Ovary (tissue), 9 donors: Measurements from ENCODE around the gene ANKMY1. TPM values are rescaled to one million over a fixed set of nuclear protein-coding genes. Genes with fewer than 3 reads are reported as not detected.

Experiments used
- DNase-seq, 5 donors: peaks; one replicate each; pipeline ENCODE4 v3.0.0-alpha.2; 2019 to 2020
- H3K27ac ChIP-seq, 2 donors: fragments of 200-600 bp; one replicate each; pipeline versions ENCODE4 v1.5.1 to v1.8.0; 2019 to 2022
- H3K27me3 ChIP-seq: fragments of 200-600 bp; one replicate; pipeline ENCODE4 v1.8.0; 2022
- H3K36me3 ChIP-seq: fragments of 200-600 bp; sonication (generic); one replicate; pipeline ENCODE4 v1.5.1; 2019
- H3K4me1 ChIP-seq: one replicate; pipeline ENCODE4 v1.8.1; 2013; ENCODE audit warnings: mild to moderate bottlenecking, moderate library complexity; ENCODE audit not compliant: insufficient read depth
- H3K4me3 ChIP-seq: fragments of 200-600 bp; sonication (generic); one replicate; pipeline ENCODE4 v1.5.1; 2017
- H3K9me3 ChIP-seq, 2 donors: fragments of 200-600 bp in 1 of 2; sonication (generic) in 1 of 2; one replicate each; pipeline versions ENCODE4 v1.5.1 to v1.8.1; 2013 to 2019; ENCODE audit warnings: mild to moderate bottlenecking in 1 of 2, moderate library complexity in 1 of 2
- CTCF ChIP-seq, 3 donors: fragments of 450-650 bp in 2 of 3; fragments of 200-600 bp in 1 of 3; IDR thresholded peaks; one replicate each; pipeline versions ENCODE4 v1.5.1 to v1.8.0; 2016 to 2022; ENCODE audit warnings: antibody characterized with exemption in 3 of 3, mild to moderate bottlenecking in 1 of 3
- EP300 ChIP-seq: sonication (generic); formaldehyde crosslinking; IDR thresholded peaks from one replicate; pipeline ENCODE4 v1.6.1; 2017; ENCODE audit warnings: antibody characterized with exemption
- POLR2A ChIP-seq: fragments of 450-650 bp; IDR thresholded peaks from one replicate; pipeline ENCODE4 v1.6.1; 2017; ENCODE audit warnings: antibody characterized with exemption, mild to moderate bottlenecking, moderate library complexity
- WGBS, 3 donors: extraction: QIAGEN DNeasy Blood & Tissue Kit in 1 of 3; methylation state at CpG; one replicate each; pipeline versions ENCODE4 v1.1.5 to v1.1.7; 2013 to 2017; 5-methylcytosine and 5-hydroxymethylcytosine counted together
- intact Hi-C, 4 donors: fragments of 100-400 bp; cut with DNase I; formaldehyde crosslinking; loops; one replicate each; pipeline versions ENCODE4 v1.11.0 to v1.15.1; 2022 to 2023
- polyA plus RNA-seq, 2 donors: library from polyadenylated mRNA; stranded (reverse); fragments of 200-250 nt in 1 of 2; fragments of 350-450 nt in 1 of 2; fragmentation: Illumina TruSeq in 1 of 2; extraction: RNeasy Lipid Tissue Mini Kit (QIAGEN cat#74804) in 1 of 2; gene quantifications; one replicate each; pipeline ENCODE4 v1.2.3, GENCODE V29; 2013 to 2014
- total RNA-seq, 7 donors: library from RNA; depleted of rRNA in 2 of 7; stranded (reverse); fragments of >200 nt in 2 of 7; fragmentation: NEBNext Ultra II Directional in 3 of 7; extraction: Animal tissue kit (Norgen Biotek cat#: 25700) in 3 of 7; gene quantifications; one replicate each; pipeline versions ENCODE4 v1.1.0 to v1.2.4, GENCODE V29; 2016 to 2023
- donor health status: DM: no; HTN: no; CAD: no; lungs with moderate emphysema.
- donor health status: DM: no; HTN: no; CAD: no.
- donor health status: Bipolar disorder and iron deficiency.
- donor health status: DM: yes; HTN: yes; CAD: no.
- donor health status: DM: no; HTN: no; CAD: no.
- donor health status: DM: yes; HTN: yes; CAD: no.

Gene ANKMY1
- total and polyA plus RNA-seq, 9 donors = 11.5 to 24.2 (median 19.0) TPM

DNA sequence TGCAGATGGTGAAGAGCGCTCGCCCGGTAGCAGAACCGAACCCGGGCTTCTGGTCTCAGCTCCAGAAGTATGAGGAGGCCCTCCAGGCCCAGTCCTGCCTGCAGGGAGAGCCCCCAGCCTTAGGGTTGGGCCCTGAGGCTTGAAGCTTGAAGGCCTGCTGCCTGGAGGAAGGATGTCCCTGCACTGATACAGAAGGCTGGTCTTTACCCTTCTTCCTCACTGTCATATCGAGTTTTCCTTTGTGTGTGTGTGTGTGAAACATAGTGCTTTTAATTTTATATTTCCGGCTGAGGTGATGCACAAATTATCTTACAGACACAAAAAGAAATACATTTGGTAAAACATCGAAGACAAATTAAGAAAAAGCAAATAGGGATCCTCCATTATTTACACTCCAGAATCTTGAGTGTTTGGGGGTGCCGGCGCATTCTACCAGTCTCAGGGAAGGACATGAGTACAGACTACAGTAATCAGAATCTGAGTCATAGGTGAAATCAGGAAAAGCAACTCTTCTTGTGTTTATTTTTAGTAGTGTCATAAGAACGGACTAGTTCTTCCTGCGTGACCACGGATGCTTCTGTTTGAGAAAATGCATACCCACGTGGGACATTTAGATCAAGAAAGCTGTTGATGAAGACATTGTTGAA lies 3.7 kb upstream of the ANKMY1 start:
- intact Hi-C loops = loop anchor here in 2 of 4 donors (5.0 to 10.0 kb wide), 3 partner anchors 124 to 1157 kb away; partner anchors contain the start of genes GPC1 (in 1 of the 2) and HDAC4 (in 1 of the 2)

GRCh38 chr2:240560480-240561324 lies 2.9 kb upstream of the ANKMY1 start:
- 0 to 1% (median 0%) methylated on average over 82 to 101 of the region's 101 CpGs for WGBS, 3 donors
- no peaks in the 10 kb centered on the region for H3K27me3 ChIP-seq
- no peaks in the 10 kb centered on the region for H3K36me3 ChIP-seq
- no peaks in the 10 kb centered on the region for H3K9me3 ChIP-seq
- peak; percentile 100 for DNase-seq
- peak overlapping the region; percentile 97 to 98 for H3K27ac ChIP-seq
- intact Hi-C loops = loop anchor here in 2 of 4 donors (1.0 to 10.0 kb wide), 4 partner anchors 106 to 1156 kb away; partner anchors contain the start of genes GPC1 (in 1 of the 2) and HDAC4 (in 1 of the 2)
- TF ChIP-seq CTCF (IDR thresholded peaks at IDR 0.05) (peak; percentile 23 to 46 (median 42)), EP300 (no peak), POLR2A (peak; percentile 48)
- peak overlapping the region; percentile 98 for H3K4me3 ChIP-seq
- peaks cover 23% of the 10 kb centered on the region for H3K4me1 ChIP-seq

More for the DNA sequence above, 3.7 kb upstream of the ANKMY1 start:
- H3K27ac ChIP-seq = peak overlapping the region in 1 of 2 donors; percentile 44
- no peaks in the 10 kb centered on the region for H3K36me3 ChIP-seq
- no peaks in the 10 kb centered on the region for H3K27me3 ChIP-seq
- WGBS, 3 donors = 27 to 33% (median 30%) methylated on average over 14 of the region's 14 CpGs
- peak overlapping the region; percentile 98 for H3K4me3 ChIP-seq
- DNase-seq = no peak
- TF ChIP-seq CTCF (IDR thresholded peaks at IDR 0.05) = peak in 1 of 3 donors; percentile 8
- no peak for TF ChIP-seq EP300
- H3K9me3 ChIP-seq = no peaks in the 10 kb centered on the region
- H3K4me1 ChIP-seq = peaks cover 25% of the 10 kb centered on the region

- DNase-seq = peak; percentile 86 to 94 (median 91)
- peaks cover 22% of the 10 kb centered on the region for H3K4me1 ChIP-seq
- WGBS, 3 donors = 0% methylated on average over 34 to 39 of the region's 39 CpGs
These were observed 2.3 kb upstream of the ANKMY1 start, which contains the start of gene DUSP28 for GRCh38 chr2:240560084-240560479. DUSP28 (plus strand) TSS chr2:240560357; CDS start chr2:240560685, 328 bp downstream.

More at GRCh38 chr2:240560084-240560479, 2.3 kb upstream of the ANKMY1 start, which contains the start of gene DUSP28:
- Histone ChIP-seq H3K4me3 (peak within 1 kb of the TSS; percentile 98), H3K27me3 (no peaks in the 10 kb centered on the region), H3K36me3 (no peaks in the 10 kb centered on the region), H3K27ac (peak within 1 kb of the TSS; percentile 97 to 98), H3K9me3 (no peaks in the 10 kb centered on the region)
- intact Hi-C loops = loop anchor here in 2 of 4 donors (1.0 to 10.0 kb wide), 4 partner anchors 106 to 1155 kb away; partner anchors contain the start of genes GPC1 (in 1 of the 2) and HDAC4 (in 1 of the 2)
- TF ChIP-seq POLR2A (peak; percentile 72), CTCF (IDR thresholded peaks at IDR 0.05) (no peak)
